CD4-positive, alpha-beta T cell treated with Interleukin-15 for 4 hours (primary cell): ENCODE data around the gene UQCC2.

Source experiments
- DNase-seq: peaks from one replicate; pipeline ENCODE4 v3.0.0-alpha.2; 2020; ENCODE audit warnings: low spot score

The UQCC2 gene

GRCh38 chr6:33705955-33706725 lies 5.4 kb downstream of the UQCC2 start:
- no peak for DNase-seq

GRCh38 chr6:33705268-33705885 lies 6.1 kb downstream of the UQCC2 start:
- DNase-seq = no peak

GRCh38 chr6:33704215-33705066 lies 7.1 kb downstream of the UQCC2 start:
- no peak for DNase-seq

- DNase-seq = peak; percentile 32
These were observed 9.0 kb downstream of the UQCC2 start for GRCh38 chr6:33702345-33702977.

GRCh38 chr6:33700391-33701050 lies 11.0 kb downstream of the UQCC2 start:
- peak; percentile 71 for DNase-seq

- no peak for DNase-seq
These were observed 11.8 kb downstream of the UQCC2 start for GRCh38 chr6:33699739-33700138.

GRCh38 chr6:33699131-33699530 lies 12.4 kb downstream of the UQCC2 start:
- DNase-seq = no peak

- no peak for DNase-seq
These were observed 13.0 kb downstream of the UQCC2 start for GRCh38 chr6:33698494-33698893.

GRCh38 chr6:33697845-33698244 lies 13.7 kb downstream of the UQCC2 start:
- no peak for DNase-seq

GRCh38 chr6:33696548-33697518 lies 14.7 kb downstream of the UQCC2 start:
- DNase-seq = peak; percentile 32

GRCh38 chr6:33696076-33696475 lies 15.4 kb downstream of the UQCC2 start:
- DNase-seq = no peak

GRCh38 chr6:33695451-33695887 lies 16.0 kb downstream of the UQCC2 start:
- DNase-seq = no peak

GRCh38 chr6:33694977-33695376 lies 16.5 kb downstream of the UQCC2 start:
- no peak for DNase-seq

GRCh38 chr6:33694401-33694931 lies 17.0 kb downstream of the UQCC2 start:
- DNase-seq = peak; percentile 69

- no peak for DNase-seq
These were observed 18.1 kb downstream of the UQCC2 start for GRCh38 chr6:33693186-33694105.

- DNase-seq = peak; percentile 57
These were observed 18.7 kb downstream of the UQCC2 start for GRCh38 chr6:33692760-33693158.

GRCh38 chr6:33692078-33692759 lies 19.3 kb downstream of the UQCC2 start:
- DNase-seq = no peak

GRCh38 chr6:33691456-33692077 lies 19.9 kb downstream of the UQCC2 start:
- no peak for DNase-seq
